ENCODE data around the gene TIAM1.

Gene TIAM1

DNA sequence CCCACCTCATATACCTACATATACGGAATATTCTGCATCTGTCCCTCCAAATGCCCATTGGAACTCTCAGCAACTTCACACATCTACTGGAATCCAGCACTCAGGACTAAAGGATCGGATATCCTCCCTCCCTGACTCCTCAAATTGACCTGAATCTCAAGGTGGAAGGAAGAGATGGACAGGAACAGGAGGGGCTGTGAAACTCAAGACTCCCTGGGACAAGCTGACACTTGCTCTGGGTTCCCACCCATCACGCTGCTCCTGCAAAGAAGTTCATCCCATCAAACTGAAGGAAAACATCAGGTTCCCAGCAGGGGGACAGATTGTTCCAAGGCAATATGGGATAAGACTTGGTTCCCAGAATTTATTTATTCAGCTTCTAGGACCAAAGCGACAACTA is 30.3 kb upstream of the TIAM1 start:
- H3K27me3 ChIP-seq (ENCODE audit: low read length): no peaks in the 10 kb centered on the region
- H2AFZ ChIP-seq (ENCODE audit: low read depth, low read length, severe bottlenecking): no peak overlapping the region
- H3K27ac ChIP-seq (ENCODE audit: low read depth, low read length): no peak overlapping the region

DNA sequence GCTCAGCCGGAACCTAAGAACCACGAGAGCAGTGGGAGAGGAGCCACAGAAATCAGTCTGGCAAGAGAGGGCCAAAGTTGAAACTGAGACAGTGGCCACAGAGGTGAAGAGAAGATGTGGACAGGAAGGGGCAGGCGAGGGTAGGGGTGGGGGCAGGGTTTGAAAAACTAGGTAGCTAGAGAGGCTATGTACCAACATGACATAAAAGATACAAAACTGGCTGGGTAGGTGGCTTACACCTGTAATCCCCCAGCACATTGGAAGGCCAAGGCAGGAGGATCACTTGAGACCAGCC is 28.4 kb upstream of the TIAM1 start:
- H3K4me3 ChIP-seq (ENCODE audit: insufficient read depth, low read length, poor library complexity, severe bottlenecking): no peak overlapping the region
- H3F3A ChIP-seq (ENCODE audit: insufficient read depth): no peaks in the 10 kb centered on the region
- no peaks in the 10 kb centered on the region for H3K9me3 ChIP-seq (ENCODE audit: insufficient read depth, low read length)
- H3K27ac ChIP-seq (ENCODE audit: low read depth, low read length): no peak overlapping the region
- no peaks in the 10 kb centered on the region for H4K20me1 ChIP-seq (ENCODE audit: low read depth, low read length)
- H3K9ac ChIP-seq (ENCODE audit: low read length): no peak overlapping the region
- TF ChIP-seq CTCF (IDR thresholded peaks at IDR 0.05; ENCODE audit: insufficient read depth, low read length, poor library complexity, severe bottlenecking) (no peak), EZH2phosphoT487 (conservative IDR thresholded peaks at IDR 0.05; ENCODE audit: low read length) (no peak)
- H3K36me3 ChIP-seq (ENCODE audit: low read length): no peaks in the 10 kb centered on the region
- H3K79me2 ChIP-seq (ENCODE audit: insufficient read depth, low read length): no peaks in the 10 kb centered on the region; the same call in 1 of the 2 replicates
- no peaks in the 10 kb centered on the region for H3K27me3 ChIP-seq (ENCODE audit: low read length)
- no peak overlapping the region for H2AFZ ChIP-seq (ENCODE audit: low read depth, low read length, severe bottlenecking)
- H3K4me2 ChIP-seq (ENCODE audit: low read depth, low read length, poor library complexity, severe bottlenecking): no peak overlapping the region
- no peaks in the 10 kb centered on the region for H3K9me2 ChIP-seq (replicated peaks; ENCODE audit: insufficient read depth, low read length)

More for the DNA sequence above, 30.3 kb upstream of the TIAM1 start:
- Histone ChIP-seq H4K20me1 (ENCODE audit: low read depth, low read length) (no peaks in the 10 kb centered on the region), H3K4me3 (ENCODE audit: insufficient read depth, low read length, poor library complexity, severe bottlenecking) (no peak overlapping the region), H3F3A (ENCODE audit: insufficient read depth) (no peaks in the 10 kb centered on the region), H3K36me3 (ENCODE audit: low read length) (no peaks in the 10 kb centered on the region), H3K4me2 (ENCODE audit: low read depth, low read length, poor library complexity, severe bottlenecking) (no peak overlapping the region), H3K9me3 (ENCODE audit: insufficient read depth, low read length) (no peaks in the 10 kb centered on the region), H3K9ac (ENCODE audit: low read length) (no peak overlapping the region), H3K9me2 (replicated peaks; ENCODE audit: insufficient read depth, low read length) (no peaks in the 10 kb centered on the region), H3K79me2 (ENCODE audit: insufficient read depth, low read length) (no peaks in the 10 kb centered on the region)
- TF ChIP-seq EZH2phosphoT487 (conservative IDR thresholded peaks at IDR 0.05; ENCODE audit: low read length) (no peak), CTCF (IDR thresholded peaks at IDR 0.05; ENCODE audit: insufficient read depth, low read length, poor library complexity, severe bottlenecking) (no peak)

GRCh38 chr21:31371715-31372470 is 27.8 kb upstream of the TIAM1 start:
- no peak overlapping the region for H2AFZ ChIP-seq (ENCODE audit: low read depth, low read length, severe bottlenecking)
- H3K4me2 ChIP-seq (ENCODE audit: low read depth, low read length, poor library complexity, severe bottlenecking): no peak overlapping the region
- TF ChIP-seq CTCF (IDR thresholded peaks at IDR 0.05; ENCODE audit: insufficient read depth, low read length, poor library complexity, severe bottlenecking): no peak
- TF ChIP-seq EZH2phosphoT487 (conservative IDR thresholded peaks at IDR 0.05; ENCODE audit: low read length): no peak
- H3K27ac ChIP-seq (ENCODE audit: low read depth, low read length): no peak overlapping the region
- H3K79me2 ChIP-seq (ENCODE audit: insufficient read depth, low read length): no peaks in the 10 kb centered on the region; the same call in 1 of the 2 replicates
- no peak overlapping the region for H3K4me3 ChIP-seq (ENCODE audit: insufficient read depth, low read length, poor library complexity, severe bottlenecking)
- H3K9me3 ChIP-seq (ENCODE audit: insufficient read depth, low read length): no peaks in the 10 kb centered on the region
- H3K9me2 ChIP-seq (replicated peaks; ENCODE audit: insufficient read depth, low read length): no peaks in the 10 kb centered on the region
- H4K20me1 ChIP-seq (ENCODE audit: low read depth, low read length): no peaks in the 10 kb centered on the region
- no peaks in the 10 kb centered on the region for H3F3A ChIP-seq (ENCODE audit: insufficient read depth)
- no peaks in the 10 kb centered on the region for H3K36me3 ChIP-seq (ENCODE audit: low read length)
- H3K9ac ChIP-seq (ENCODE audit: low read length): no peak overlapping the region
- H3K27me3 ChIP-seq (ENCODE audit: low read length): no peaks in the 10 kb centered on the region

Data from SU-DHL-6 (cell line).